Breast epithelium (tissue), 4 donors: ENCODE results near the gene SRSF2. TPM values are rescaled to one million over a fixed set of nuclear protein-coding genes. Genes with fewer than 3 reads are reported as not detected.
"Not testable (repeated sequence)": the region's sequence is repeated elsewhere in the genome, so short reads cannot be mapped to it uniquely, and the experiment has no call there.

Experiments used
- DNase-seq, 2 donors: peaks; one replicate each; pipeline ENCODE4 v3.0.0-alpha.2; 2019; ENCODE audit warnings: low spot score in 2 of 2
- H3K27ac ChIP-seq, 2 donors: fragments of 200-600 bp; sonication (generic) in 1 of 2; one replicate each; pipeline ENCODE4 v1.5.1; 2016 to 2019; ENCODE audit warnings: mild to moderate bottlenecking in 1 of 2
- H3K27me3 ChIP-seq, 2 donors: fragments of 200-600 bp; sonication (generic) in 1 of 2; one replicate each; pipeline versions ENCODE4 v1.5.1 to v1.6.0; 2017 to 2019; ENCODE audit warnings: control low read depth in 1 of 2, mild to moderate bottlenecking in 1 of 2
- H3K36me3 ChIP-seq: fragments of 200-600 bp; one replicate; pipeline ENCODE4 v1.5.1; 2019
- H3K4me1 ChIP-seq, 2 donors: fragments of 200-600 bp; sonication (generic); one replicate each; pipeline ENCODE4 v1.5.1; 2016 to 2019; ENCODE audit warnings: control low read depth in 1 of 2
- H3K4me3 ChIP-seq, 3 donors: fragments of 200-600 bp; sonication (generic); 1 replicate in 2 of 3; 2 replicates in 1 of 3; pipeline ENCODE4 v1.5.1; 2016 to 2019; ENCODE audit warnings: mild to moderate bottlenecking in 3 of 3, moderate library complexity in 2 of 3
- H3K9me3 ChIP-seq, 2 donors: fragments of 200-600 bp; sonication (generic) in 1 of 2; one replicate each; pipeline ENCODE4 v1.5.1; 2016 to 2019; ENCODE audit warnings: control low read depth in 1 of 2
- CTCF ChIP-seq, 3 donors: fragments of 450-650 bp; IDR thresholded peaks; one replicate each; pipeline ENCODE4 v1.5.1; 2016 to 2017; ENCODE audit warnings: antibody characterized with exemption in 3 of 3, mild to moderate bottlenecking in 3 of 3, moderate library complexity in 3 of 3
- POLR2A ChIP-seq: fragments of 450-650 bp; IDR thresholded peaks from one replicate; pipeline ENCODE4 v1.6.1; 2016; ENCODE audit warnings: antibody characterized with exemption, mild to moderate bottlenecking, moderate library complexity
- POLR2AphosphoS5 ChIP-seq, 3 donors: sonication (generic); formaldehyde crosslinking; IDR thresholded peaks; one replicate each; pipeline ENCODE4 v1.6.1; 2017; ENCODE audit warnings: antibody characterized with exemption in 3 of 3
- intact Hi-C: fragments of 100-400 bp; cut with DNase I; formaldehyde crosslinking; loops from one replicate; pipeline ENCODE4 v1.15.1; 2023; ENCODE audit warnings: low total_unique reads
- total RNA-seq, 3 donors: library from RNA; depleted of rRNA; stranded (reverse); fragments of >200 nt; gene quantifications; one replicate each; pipeline ENCODE4 v1.1.0, GENCODE V29; 2016

The SRSF2 gene
- total RNA-seq, 3 donors from 2014 or later, result 143 to 247 (median 244) TPM

- no peak overlapping the region for H3K4me3 ChIP-seq
- H3K27me3 ChIP-seq, result no peaks in the 10 kb centered on the region
- intact Hi-C loops, result no loop called here
- no peak for DNase-seq
- TF ChIP-seq CTCF (IDR thresholded peaks at IDR 0.05), result no peak
- no peak for TF ChIP-seq POLR2A
- H3K27ac ChIP-seq, result no peak overlapping the region
- no peaks in the 10 kb centered on the region for H3K9me3 ChIP-seq
- no peaks in the 10 kb centered on the region for H3K4me1 ChIP-seq
- peaks cover 8% of the 10 kb centered on the region for H3K36me3 ChIP-seq
These were observed 22.8 kb downstream of the SRSF2 start for GRCh38 chr17:76714336-76714735.

GRCh38 chr17:76713765-76714164, 23.4 kb downstream of the SRSF2 start:
- H3K36me3 ChIP-seq, result peaks cover 5% of the 10 kb centered on the region
- H3K4me1 ChIP-seq, result no peaks in the 10 kb centered on the region
- intact Hi-C loops, result no loop called here
- no peaks in the 10 kb centered on the region for H3K9me3 ChIP-seq
- H3K4me3 ChIP-seq, result no peak overlapping the region
- no peak for TF ChIP-seq POLR2A
- TF ChIP-seq POLR2AphosphoS5 (IDR thresholded peaks at IDR 0.05), result no peak
- TF ChIP-seq CTCF (IDR thresholded peaks at IDR 0.05), result no peak
- H3K27ac ChIP-seq, result no peak overlapping the region
- no peak for DNase-seq
- no peaks in the 10 kb centered on the region for H3K27me3 ChIP-seq

- H3K4me3 ChIP-seq, H3K4me1 ChIP-seq, H3K27me3 ChIP-seq, H3K36me3 ChIP-seq, H3K27ac ChIP-seq, intact Hi-C loops, DNase-seq, H3K9me3 ChIP-seq: not testable (repeated sequence)
These were observed 24.8 kb downstream of the SRSF2 start for GRCh38 chr17:76712321-76712720.

- H3K9me3 ChIP-seq, result no peaks in the 10 kb centered on the region
- no peaks in the 10 kb centered on the region for H3K36me3 ChIP-seq
- intact Hi-C loops, result no loop called here
- H3K27ac ChIP-seq, result peak within 1 kb of the TSS; percentile 83 to 94
- H3K27me3 ChIP-seq, result no peaks in the 10 kb centered on the region
- no peaks in the 10 kb centered on the region for H3K4me1 ChIP-seq
- DNase-seq, result peak in 1 of 2 donors; percentile 64
- peak within 1 kb of the TSS; percentile 75 to 86 (median 77) for H3K4me3 ChIP-seq
- TF ChIP-seq POLR2A, result no peak
- TF ChIP-seq CTCF (IDR thresholded peaks at IDR 0.05), result no peak
- TF ChIP-seq POLR2AphosphoS5 (IDR thresholded peaks at IDR 0.05), result peak in 2 of 3 donors; percentile 26 to 27
These were observed 26.1 kb downstream of the SRSF2 start, which contains the start of gene MXRA7 for GRCh38 chr17:76710863-76711611. Gene MXRA7 (minus strand): TSS chr17:76710965. CDS start chr17:76710946, 19 bp downstream.

GRCh38 chr17:76709951-76710862, 26.9 kb downstream of the SRSF2 start:
- DNase-seq, result not testable (repeated sequence)

More at GRCh38 chr17:76709951-76710862, 26.9 kb downstream of the SRSF2 start:
- intact Hi-C loops, H3K36me3 ChIP-seq, H3K27me3 ChIP-seq, H3K4me1 ChIP-seq, H3K9me3 ChIP-seq: not testable (repeated sequence)
- Histone ChIP-seq H3K4me3 (peak overlapping the region; percentile 75 to 86 (median 77)), H3K27ac (peak overlapping the region; percentile 83 to 94)
- peak in 1 of 3 donors; percentile 25 for TF ChIP-seq POLR2AphosphoS5 (IDR thresholded peaks at IDR 0.05)
